ENCODE data around the gene MKRN2OS.

The MKRN2OS gene

DNA sequence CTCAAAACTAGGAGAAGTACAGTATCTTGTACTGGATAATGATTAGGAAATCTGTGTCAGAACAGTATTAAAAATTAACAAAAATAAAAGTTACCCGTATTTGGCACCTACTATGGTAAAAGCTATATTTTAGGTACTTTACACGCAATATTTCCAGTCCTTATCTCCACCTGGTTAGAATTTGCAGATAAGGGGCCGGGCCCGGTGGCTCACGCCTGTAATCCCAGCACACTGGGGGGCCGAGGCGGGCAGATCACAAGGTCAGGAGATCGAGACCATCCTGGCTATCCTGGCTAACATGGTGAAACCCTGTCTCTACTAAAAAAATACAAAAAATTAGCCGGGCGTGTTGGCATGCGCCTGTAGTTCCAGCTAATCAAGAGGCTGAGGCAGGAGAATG lies 28.4 kb downstream of the MKRN2OS start:
- no peak overlapping the region for H3K27ac ChIP-seq (ENCODE audit: low read length)
- no peaks in the 10 kb centered on the region for H3K9me3 ChIP-seq (ENCODE audit: insufficient read depth, low read length, severe bottlenecking)
- H4K20me1 ChIP-seq (ENCODE audit: insufficient read depth, low read length), result no peaks in the 10 kb centered on the region
- no peak overlapping the region for H3K4me3 ChIP-seq (ENCODE audit: low read depth in 1 of 2, low read length in 2 of 2)
- H3K36me3 ChIP-seq (ENCODE audit: insufficient read depth, low read length), result peaks cover 50% of the 10 kb centered on the region
- no peak for TF ChIP-seq EZH2 (IDR thresholded peaks at IDR 0.05; ENCODE audit: borderline replicate concordance, low read depth, low read length, severe bottlenecking)
- TF ChIP-seq, protein P1, sequence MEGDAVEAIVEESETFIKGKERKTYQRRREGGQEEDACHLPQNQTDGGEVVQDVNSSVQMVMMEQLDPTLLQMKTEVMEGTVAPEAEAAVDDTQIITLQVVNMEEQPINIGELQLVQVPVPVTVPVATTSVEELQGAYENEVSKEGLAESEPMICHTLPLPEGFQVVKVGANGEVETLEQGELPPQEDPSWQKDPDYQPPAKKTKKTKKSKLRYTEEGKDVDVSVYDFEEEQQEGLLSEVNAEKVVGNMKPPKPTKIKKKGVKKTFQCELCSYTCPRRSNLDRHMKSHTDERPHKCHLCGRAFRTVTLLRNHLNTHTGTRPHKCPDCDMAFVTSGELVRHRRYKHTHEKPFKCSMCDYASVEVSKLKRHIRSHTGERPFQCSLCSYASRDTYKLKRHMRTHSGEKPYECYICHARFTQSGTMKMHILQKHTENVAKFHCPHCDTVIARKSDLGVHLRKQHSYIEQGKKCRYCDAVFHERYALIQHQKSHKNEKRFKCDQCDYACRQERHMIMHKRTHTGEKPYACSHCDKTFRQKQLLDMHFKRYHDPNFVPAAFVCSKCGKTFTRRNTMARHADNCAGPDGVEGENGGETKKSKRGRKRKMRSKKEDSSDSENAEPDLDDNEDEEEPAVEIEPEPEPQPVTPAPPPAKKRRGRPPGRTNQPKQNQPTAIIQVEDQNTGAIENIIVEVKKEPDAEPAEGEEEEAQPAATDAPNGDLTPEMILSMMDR (IDR thresholded peaks at IDR 0.05; ENCODE audit: borderline replicate concordance, extremely low read depth, low read length, poor library complexity, severe bottlenecking), result no peak
- H3K79me2 ChIP-seq (ENCODE audit: insufficient read depth, low read length), result no peaks in the 10 kb centered on the region
- no peak overlapping the region for H3K9ac ChIP-seq (ENCODE audit: low read depth, low read length)
- no peak overlapping the region for H3K4me2 ChIP-seq (ENCODE audit: insufficient read depth, low read length)
- H3K27me3 ChIP-seq (ENCODE audit: insufficient read depth, low read length, poor library complexity), result no peaks in the 10 kb centered on the region
- ATAC-seq (ENCODE audit: insufficient read depth, low read depth) (no peak), DNase-seq (no peak)
- H2AFZ ChIP-seq (ENCODE audit: low read depth, low read length), result no peak overlapping the region
- H3K4me1 ChIP-seq (ENCODE audit: insufficient read depth, low read length), result no peaks in the 10 kb centered on the region

DNA sequence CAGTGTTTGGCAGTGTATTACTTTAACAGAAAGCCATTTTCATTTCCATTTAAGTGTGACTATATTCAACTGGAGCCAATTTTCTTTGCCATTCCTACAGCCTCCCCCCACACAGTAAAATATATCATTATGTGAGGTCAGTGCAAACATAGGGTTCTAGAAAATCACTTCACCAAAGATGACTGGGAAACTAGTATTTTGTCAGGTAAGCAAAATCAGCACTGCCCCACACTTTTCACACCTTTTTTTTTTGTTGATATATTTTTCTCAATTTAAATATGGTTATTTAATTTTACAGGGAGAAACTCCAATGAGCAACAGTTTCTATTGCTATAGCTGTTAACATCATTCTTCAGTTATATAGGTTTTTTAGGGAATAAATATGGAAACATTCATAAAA lies 29.7 kb downstream of the MKRN2OS start:
- H3K27me3 ChIP-seq (ENCODE audit: insufficient read depth, low read length, poor library complexity), result no peaks in the 10 kb centered on the region
- ATAC-seq (ENCODE audit: insufficient read depth, low read depth) (no peak), DNase-seq (no peak)
- H3K4me1 ChIP-seq (ENCODE audit: insufficient read depth, low read length), result no peaks in the 10 kb centered on the region
- no peak overlapping the region for H3K4me2 ChIP-seq (ENCODE audit: insufficient read depth, low read length)
- no peaks in the 10 kb centered on the region for H3K79me2 ChIP-seq (ENCODE audit: insufficient read depth, low read length)
- TF ChIP-seq EZH2 (IDR thresholded peaks at IDR 0.05; ENCODE audit: borderline replicate concordance, low read depth, low read length, severe bottlenecking), result no peak
- TF ChIP-seq, protein P1 (IDR thresholded peaks at IDR 0.05; ENCODE audit: borderline replicate concordance, extremely low read depth, low read length, poor library complexity, severe bottlenecking), result no peak
- no peak overlapping the region for H3K4me3 ChIP-seq (ENCODE audit: low read depth in 1 of 2, low read length in 2 of 2)
- no peak overlapping the region for H3K9ac ChIP-seq (ENCODE audit: low read depth, low read length)
- no peak overlapping the region for H2AFZ ChIP-seq (ENCODE audit: low read depth, low read length)
- no peaks in the 10 kb centered on the region for H3K9me3 ChIP-seq (ENCODE audit: insufficient read depth, low read length, severe bottlenecking)
- no peak overlapping the region for H3K27ac ChIP-seq (ENCODE audit: low read length)
- H3K36me3 ChIP-seq (ENCODE audit: insufficient read depth, low read length), result peaks cover 49% of the 10 kb centered on the region; the same call in 1 of the 2 replicates
- H4K20me1 ChIP-seq (ENCODE audit: insufficient read depth, low read length), result no peaks in the 10 kb centered on the region

DNA sequence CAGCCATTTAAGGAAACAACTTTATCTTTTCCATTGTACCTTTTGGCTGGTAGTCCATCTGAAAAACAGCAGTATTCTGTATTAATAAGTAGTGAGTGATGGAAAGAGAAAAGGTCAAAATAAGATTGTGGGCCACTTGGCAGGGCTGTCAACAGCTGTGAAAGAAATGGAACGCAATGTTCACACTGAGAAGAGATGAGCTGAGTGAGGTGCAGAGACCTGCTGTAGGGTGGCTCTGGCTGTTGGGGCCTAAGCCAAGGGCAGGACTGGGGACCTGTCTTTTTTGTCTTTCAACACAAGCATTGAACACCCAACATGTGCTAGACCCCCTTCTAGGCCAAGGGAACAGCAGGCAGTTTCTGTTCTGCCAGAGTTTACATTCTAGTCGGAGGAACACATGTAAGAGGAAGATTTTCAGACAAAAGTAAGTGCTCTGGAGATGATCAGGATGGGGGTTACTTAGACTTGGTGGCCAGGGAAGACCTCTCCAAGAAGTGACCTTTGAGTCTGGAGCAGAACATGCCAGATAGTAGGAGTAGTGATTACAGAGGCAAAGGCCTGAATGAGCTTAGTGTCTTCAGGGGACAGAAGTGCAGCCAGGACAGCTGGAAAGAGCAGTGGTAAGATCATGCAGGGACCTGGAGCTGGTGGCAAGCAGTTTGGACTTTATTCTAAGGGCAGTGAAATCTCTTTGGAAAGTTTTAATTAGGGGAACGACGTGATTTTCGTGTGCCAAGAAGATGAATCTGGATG lies 31.4 kb downstream of the MKRN2OS start:
- ATAC-seq (ENCODE audit: insufficient read depth, low read depth), result no peak
- no peaks in the 10 kb centered on the region for H3K27me3 ChIP-seq (ENCODE audit: insufficient read depth, low read length, poor library complexity)
- DNase-seq, result no peak
- peaks cover 57% of the 10 kb centered on the region; the same call in 1 of the 2 replicates for H3K36me3 ChIP-seq (ENCODE audit: insufficient read depth, low read length)
- H3K9me3 ChIP-seq (ENCODE audit: insufficient read depth, low read length, severe bottlenecking), result no peaks in the 10 kb centered on the region
- H3K4me2 ChIP-seq (ENCODE audit: insufficient read depth, low read length), result no peak overlapping the region
- no peaks in the 10 kb centered on the region for H3K79me2 ChIP-seq (ENCODE audit: insufficient read depth, low read length)
- H3K4me3 ChIP-seq (ENCODE audit: low read depth in 1 of 2, low read length in 2 of 2), result no peak overlapping the region
- H4K20me1 ChIP-seq (ENCODE audit: insufficient read depth, low read length), result no peaks in the 10 kb centered on the region
- no peaks in the 10 kb centered on the region for H3K4me1 ChIP-seq (ENCODE audit: insufficient read depth, low read length)
- H3K27ac ChIP-seq (ENCODE audit: low read length), result no peak overlapping the region
- no peak overlapping the region; the same call in 1 of the 2 replicates for H3K9ac ChIP-seq (ENCODE audit: low read depth, low read length)
- TF ChIP-seq, protein P1 (IDR thresholded peaks at IDR 0.05; ENCODE audit: borderline replicate concordance, extremely low read depth, low read length, poor library complexity, severe bottlenecking), result no peak
- no peak for TF ChIP-seq EZH2 (IDR thresholded peaks at IDR 0.05; ENCODE audit: borderline replicate concordance, low read depth, low read length, severe bottlenecking)
- H2AFZ ChIP-seq (ENCODE audit: low read depth, low read length), result no peak overlapping the region
